Suprapubic skin (tissue), 4 donors: ENCODE measurements around the gene CPB1.

ENCODE experiments used
- EP300 ChIP-seq: sonication (generic); formaldehyde crosslinking; IDR thresholded peaks from one replicate; pipeline ENCODE4 v1.6.1; 2017; ENCODE audit warnings: antibody characterized with exemption
- POLR2AphosphoS5 ChIP-seq, 3 donors: sonication (generic); formaldehyde crosslinking; IDR thresholded peaks; one replicate each; pipeline ENCODE4 v1.6.1; 2017; ENCODE audit warnings: antibody characterized with exemption in 3 of 3
- TF ChIP-seq, protein P1 (sequence below), 2 donors: fragments of 200-600 bp in 1 of 2; fragments of 450-650 bp in 1 of 2; sonication (generic) in 1 of 2; IDR thresholded peaks; one replicate each; pipeline ENCODE4 v1.5.1; 2016 to 2019; ENCODE audit warnings: antibody characterized with exemption in 2 of 2, mild to moderate bottlenecking in 1 of 2, moderate library complexity in 1 of 2

DNA sequence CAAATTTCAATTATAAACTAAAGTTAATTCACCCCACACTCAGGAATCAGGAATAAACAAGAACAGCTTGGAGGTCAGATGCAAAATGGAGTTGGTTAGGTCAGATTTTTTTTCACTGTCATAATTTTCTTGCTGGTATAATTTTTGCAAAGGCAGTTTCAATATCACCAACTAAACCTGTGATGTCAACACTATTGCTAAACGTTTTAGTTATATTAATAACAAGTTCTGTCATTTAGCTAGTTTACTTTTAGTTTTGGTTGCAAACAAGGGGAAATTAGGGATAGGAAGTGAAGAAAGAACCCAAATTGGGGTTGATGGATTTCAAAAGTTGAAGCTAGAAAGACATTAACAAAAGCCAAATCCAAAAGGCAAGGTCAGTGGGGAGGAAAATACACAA lies 4.6 kb upstream of the CPB1 start:
- TF ChIP-seq, protein P1, sequence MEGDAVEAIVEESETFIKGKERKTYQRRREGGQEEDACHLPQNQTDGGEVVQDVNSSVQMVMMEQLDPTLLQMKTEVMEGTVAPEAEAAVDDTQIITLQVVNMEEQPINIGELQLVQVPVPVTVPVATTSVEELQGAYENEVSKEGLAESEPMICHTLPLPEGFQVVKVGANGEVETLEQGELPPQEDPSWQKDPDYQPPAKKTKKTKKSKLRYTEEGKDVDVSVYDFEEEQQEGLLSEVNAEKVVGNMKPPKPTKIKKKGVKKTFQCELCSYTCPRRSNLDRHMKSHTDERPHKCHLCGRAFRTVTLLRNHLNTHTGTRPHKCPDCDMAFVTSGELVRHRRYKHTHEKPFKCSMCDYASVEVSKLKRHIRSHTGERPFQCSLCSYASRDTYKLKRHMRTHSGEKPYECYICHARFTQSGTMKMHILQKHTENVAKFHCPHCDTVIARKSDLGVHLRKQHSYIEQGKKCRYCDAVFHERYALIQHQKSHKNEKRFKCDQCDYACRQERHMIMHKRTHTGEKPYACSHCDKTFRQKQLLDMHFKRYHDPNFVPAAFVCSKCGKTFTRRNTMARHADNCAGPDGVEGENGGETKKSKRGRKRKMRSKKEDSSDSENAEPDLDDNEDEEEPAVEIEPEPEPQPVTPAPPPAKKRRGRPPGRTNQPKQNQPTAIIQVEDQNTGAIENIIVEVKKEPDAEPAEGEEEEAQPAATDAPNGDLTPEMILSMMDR (IDR thresholded peaks at IDR 0.05), result no peak
- no peak for TF ChIP-seq POLR2AphosphoS5 (IDR thresholded peaks at IDR 0.05)
- no peak for TF ChIP-seq EP300
